Right lobe of liver (tissue), 6 donors: ENCODE data around the gene AIF1L. TPM values are rescaled to one million over a fixed set of nuclear protein-coding genes. Genes with fewer than 3 reads are reported as not detected.

ENCODE experiments used
- ATAC-seq, 4 donors: fragments of 200-7000 bp; cut with Tn5 transposase; one replicate each; pipeline ENCODE4 v1.9.1; 2020; ENCODE audit warnings: mild to moderate bottlenecking in 4 of 4, moderate library complexity in 4 of 4
- DNase-seq, 3 donors: peaks; one replicate each; pipeline ENCODE4 v3.0.0-alpha.2; 2020
- H3K27ac ChIP-seq, 3 donors: fragments of 200-600 bp; one replicate each; pipeline ENCODE4 v1.8.0; 2022
- H3K27me3 ChIP-seq, 2 donors: fragments of 200-600 bp; one replicate each; pipeline ENCODE4 v1.8.0; 2022
- H3K36me3 ChIP-seq, 4 donors: fragments of 200-600 bp; sonication (generic) in 1 of 4; one replicate each; pipeline versions ENCODE4 v1.5.1 to v1.8.0; 2017 to 2022; ENCODE audit warnings: control low read depth in 1 of 4
- H3K4me1 ChIP-seq, 4 donors: fragments of 200-600 bp; sonication (generic) in 1 of 4; one replicate each; pipeline versions ENCODE4 v1.5.1 to v1.8.0; 2017 to 2022; ENCODE audit warnings: control low read depth in 1 of 4
- H3K4me3 ChIP-seq, 3 donors: fragments of 200-600 bp; one replicate each; pipeline ENCODE4 v1.8.0; 2022
- H3K9me3 ChIP-seq, 4 donors: fragments of 200-600 bp; sonication (generic) in 1 of 4; one replicate each; pipeline versions ENCODE4 v1.5.1 to v1.8.0; 2017 to 2022; ENCODE audit warnings: control low read depth in 1 of 4
- POLR2A ChIP-seq: fragments of 450-650 bp; IDR thresholded peaks from one replicate; pipeline ENCODE4 v1.6.1; 2017; ENCODE audit warnings: antibody characterized with exemption, mild to moderate bottlenecking
- WGBS: methylation state at CpG from one replicate; pipeline ENCODE4 v1.1.6; 2018; ENCODE audit warnings: low coverage, low lambda C conversion rate; ENCODE audit not compliant: insufficient coverage; ENCODE audit errors: missing lambda C conversion rate; 5-methylcytosine and 5-hydroxymethylcytosine counted together
- intact Hi-C, 2 donors: fragments of 100-400 bp; cut with DNase I; formaldehyde crosslinking; loops; one replicate each; pipeline versions ENCODE4 v1.11.2 to v1.14.1; 2022
- total RNA-seq, 6 experiments: library from RNA; depleted of rRNA in 2 of 6; stranded (reverse); fragments of >200 nt in 2 of 6; fragmentation: NEBNext Ultra II Directional in 3 of 6; extraction: Animal tissue kit (Norgen Biotek cat#: 25700) in 3 of 6; gene quantifications; one replicate each; pipeline versions ENCODE4 v1.1.0 to v1.2.4, GENCODE V29; 2016 to 2023
- TF ChIP-seq, protein P1 (sequence below), 4 donors: fragments of 200-600 bp in 3 of 4; fragments of 450-650 bp in 1 of 4; IDR thresholded peaks; one replicate each; pipeline versions ENCODE4 v1.5.1 to v1.8.0; 2016 to 2022; ENCODE audit warnings: antibody characterized with exemption in 4 of 4, mild to moderate bottlenecking in 2 of 4
- donor health status: DM: no; HTN: yes; CAD: no.
- donor health status: DM: no; HTN: no; CAD: no.
- donor health status: DM: no; HTN: no; CAD: no.
- donor health status: DM: no; HTN: yes; CAD: no.
- donor health status: DM: no; HTN: yes; CAD: no.

The AIF1L gene
- total RNA-seq, 6 experiments from 2014 or later, result 0.33 to 1.4 (median 0.49) TPM

DNA sequence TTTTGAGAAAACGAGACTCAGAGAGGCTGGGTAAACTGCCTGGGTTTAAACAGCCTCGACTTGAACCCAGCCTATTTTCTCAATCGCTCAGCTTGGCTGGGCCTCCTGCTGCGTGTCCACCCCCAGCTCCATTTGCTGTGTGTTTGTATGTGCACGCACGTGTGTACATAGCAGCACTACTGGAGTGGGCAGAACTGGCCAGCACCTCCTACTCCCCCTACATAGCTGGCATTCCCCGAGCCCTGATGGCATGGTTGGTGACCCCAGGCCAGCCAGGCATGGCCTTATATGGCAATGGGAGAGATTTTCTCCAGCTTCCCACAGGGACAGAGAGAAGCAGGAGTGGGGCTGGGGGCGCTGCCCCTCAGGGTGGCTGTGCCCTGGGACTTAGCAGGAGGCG lies 4.1 kb downstream of the AIF1L start:
- Histone ChIP-seq H3K9me3 (no peaks in the 10 kb centered on the region), H3K36me3 (no peaks in the 10 kb centered on the region), H3K27ac (no peak overlapping the region), H3K27me3 (peaks cover 0 to 4% of the 10 kb centered on the region in 2 donors), H3K4me3 (no peak overlapping the region), H3K4me1 (peaks cover 0 to 7% (median 0%) of the 10 kb centered on the region in 4 donors)
- WGBS, result 80% methylated on average over 5 of the region's 9 CpGs
- ATAC-seq, result no peak
- no peak for TF ChIP-seq POLR2A
- TF ChIP-seq, protein P1, sequence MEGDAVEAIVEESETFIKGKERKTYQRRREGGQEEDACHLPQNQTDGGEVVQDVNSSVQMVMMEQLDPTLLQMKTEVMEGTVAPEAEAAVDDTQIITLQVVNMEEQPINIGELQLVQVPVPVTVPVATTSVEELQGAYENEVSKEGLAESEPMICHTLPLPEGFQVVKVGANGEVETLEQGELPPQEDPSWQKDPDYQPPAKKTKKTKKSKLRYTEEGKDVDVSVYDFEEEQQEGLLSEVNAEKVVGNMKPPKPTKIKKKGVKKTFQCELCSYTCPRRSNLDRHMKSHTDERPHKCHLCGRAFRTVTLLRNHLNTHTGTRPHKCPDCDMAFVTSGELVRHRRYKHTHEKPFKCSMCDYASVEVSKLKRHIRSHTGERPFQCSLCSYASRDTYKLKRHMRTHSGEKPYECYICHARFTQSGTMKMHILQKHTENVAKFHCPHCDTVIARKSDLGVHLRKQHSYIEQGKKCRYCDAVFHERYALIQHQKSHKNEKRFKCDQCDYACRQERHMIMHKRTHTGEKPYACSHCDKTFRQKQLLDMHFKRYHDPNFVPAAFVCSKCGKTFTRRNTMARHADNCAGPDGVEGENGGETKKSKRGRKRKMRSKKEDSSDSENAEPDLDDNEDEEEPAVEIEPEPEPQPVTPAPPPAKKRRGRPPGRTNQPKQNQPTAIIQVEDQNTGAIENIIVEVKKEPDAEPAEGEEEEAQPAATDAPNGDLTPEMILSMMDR (IDR thresholded peaks at IDR 0.05), result no peak
- no peak for DNase-seq
- intact Hi-C loops, result no loop called here

DNA sequence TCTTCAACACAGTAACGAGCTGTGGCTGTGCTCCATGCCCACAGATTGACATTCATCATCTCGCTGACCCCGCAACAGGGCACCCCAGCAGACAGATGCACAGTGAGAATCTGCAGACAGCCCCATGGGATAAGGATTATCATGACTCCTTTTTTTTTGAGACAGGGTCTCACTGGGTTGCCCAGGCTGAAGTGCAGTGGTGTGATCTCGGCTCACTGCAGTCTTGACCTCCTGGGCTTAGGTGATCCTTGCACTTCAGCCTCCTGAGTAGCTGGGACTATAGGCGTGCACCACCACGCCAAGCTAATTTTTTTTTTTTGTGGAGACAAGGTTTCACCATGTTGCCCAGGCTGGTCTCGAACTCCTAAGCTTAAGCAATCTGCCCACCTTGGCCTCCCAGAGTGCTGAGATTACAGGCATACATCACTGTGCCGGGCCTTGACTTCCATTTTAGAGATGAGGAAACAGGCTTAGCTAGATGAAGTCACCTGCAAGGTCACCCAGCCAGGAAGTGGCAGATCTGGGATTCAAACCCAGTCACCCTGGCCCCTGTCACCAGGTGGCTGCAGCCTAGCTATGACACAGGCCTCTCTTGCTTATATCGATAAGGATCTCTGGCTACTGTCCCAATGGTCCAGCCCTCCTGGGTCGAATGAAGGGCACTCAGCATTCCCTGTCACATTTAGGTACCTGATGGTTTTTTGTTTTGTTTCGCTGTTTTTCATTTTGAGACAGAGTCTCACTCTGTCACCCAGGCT lies 5.1 kb downstream of the AIF1L start:
- no peak for TF ChIP-seq POLR2A
- TF ChIP-seq, protein P1 (IDR thresholded peaks at IDR 0.05), result no peak
- peaks cover 0 to 6% (median 0%) of the 10 kb centered on the region in 4 donors for H3K4me1 ChIP-seq
- WGBS, result 90% methylated on average over 8 of the region's 11 CpGs

DNA sequence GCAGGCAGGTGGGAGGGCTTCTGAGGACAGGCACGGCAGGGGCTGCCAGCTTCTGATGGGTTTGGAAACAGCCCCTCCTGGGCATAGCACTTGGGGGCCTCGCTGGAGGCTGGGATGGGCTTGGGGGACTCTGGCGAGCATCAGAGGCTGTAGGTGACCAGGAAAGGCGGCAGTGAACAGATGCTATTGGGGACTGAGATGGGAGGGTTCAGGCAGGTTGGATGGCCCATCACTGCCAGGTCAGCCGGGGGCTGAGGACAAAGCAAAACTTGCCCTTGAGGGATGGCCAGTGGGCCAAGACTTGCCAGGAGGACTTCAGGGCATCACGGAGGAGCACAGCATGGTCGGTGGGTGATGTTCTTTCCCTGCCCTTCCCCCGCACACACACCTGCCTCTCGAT lies 6.7 kb downstream of the AIF1L start:
- intact Hi-C loops, result no loop called here
- H3K27ac ChIP-seq, result no peak overlapping the region
- H3K4me3 ChIP-seq, result no peak overlapping the region
- no peak for ATAC-seq
- H3K9me3 ChIP-seq, result no peaks in the 10 kb centered on the region
- H3K27me3 ChIP-seq, result no peaks in the 10 kb centered on the region
- WGBS, result 33% methylated on average over 1 of the region's 9 CpGs
- TF ChIP-seq, protein P1 (IDR thresholded peaks at IDR 0.05), result no peak
- TF ChIP-seq POLR2A, result no peak
- no peaks in the 10 kb centered on the region for H3K36me3 ChIP-seq
- H3K4me1 ChIP-seq, result no peaks in the 10 kb centered on the region
- no peak for DNase-seq

More for the DNA sequence above, 5.1 kb downstream of the AIF1L start:
- intact Hi-C loops, result no loop called here
- H3K36me3 ChIP-seq, result no peaks in the 10 kb centered on the region
- no peak for DNase-seq
- no peak overlapping the region for H3K27ac ChIP-seq
- no peak for ATAC-seq
- peaks cover 0 to 4% of the 10 kb centered on the region in 2 donors for H3K27me3 ChIP-seq
- no peak overlapping the region for H3K4me3 ChIP-seq
- no peaks in the 10 kb centered on the region for H3K9me3 ChIP-seq

DNA sequence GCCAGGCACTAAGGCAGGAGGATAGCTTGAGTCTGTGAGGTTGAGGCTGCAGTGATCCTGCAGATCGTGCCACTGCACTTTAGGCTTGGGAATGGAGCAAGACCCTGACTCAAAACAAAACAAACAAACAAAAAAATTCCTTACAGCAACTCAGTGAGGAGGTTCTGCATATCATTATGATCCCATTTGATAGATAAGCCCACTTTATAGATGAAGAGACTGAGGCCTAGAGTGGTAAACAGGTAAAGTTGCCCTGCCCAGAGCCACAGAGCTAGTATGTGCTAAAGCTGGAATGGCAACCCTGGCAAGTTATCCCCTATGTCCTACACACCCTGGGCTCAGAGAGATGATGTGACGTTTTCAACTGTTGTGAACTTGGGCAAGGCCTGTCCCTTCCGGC lies 7.2 kb downstream of the AIF1L start:
- no peak for TF ChIP-seq POLR2A
- TF ChIP-seq, protein P1 (IDR thresholded peaks at IDR 0.05), result no peak
- H3K27me3 ChIP-seq, result no peaks in the 10 kb centered on the region
- ATAC-seq, result no peak
- DNase-seq, result no peak
- no peaks in the 10 kb centered on the region for H3K36me3 ChIP-seq
- no peak overlapping the region for H3K27ac ChIP-seq
- intact Hi-C loops, result no loop called here
- WGBS, result 50% methylated on average over 1 of the region's 3 CpGs
- no peaks in the 10 kb centered on the region for H3K9me3 ChIP-seq
- no peaks in the 10 kb centered on the region for H3K4me1 ChIP-seq
- no peak overlapping the region for H3K4me3 ChIP-seq
